Smooth muscle cell (in vitro differentiated cells): ENCODE results near the gene CNTLN. TPM values are rescaled to one million over a fixed set of nuclear protein-coding genes. Genes with fewer than 3 reads are reported as not detected.

Experiments used
- DNase-seq: peaks from one replicate; lab custom pipeline; 2025; ENCODE audit not compliant: unreplicated experiment; lab: John Stamatoyannopoulos, UW
- H2AFZ ChIP-seq: fragments of 200-600 bp; sonication (generic); 2 replicates; pipeline ENCODE4 v1.6.0; 2016; ENCODE audit warnings: antibody characterized with exemption, low read depth, mild to moderate bottlenecking
- H3F3A ChIP-seq: fragments of 200-600 bp; sonication (generic); 2 replicates; pipeline ENCODE4 v1.6.0; 2017; ENCODE audit warnings: antibody characterized with exemption, low read depth
- H3K27ac ChIP-seq: fragments of 200-600 bp; sonication (generic); 2 replicates; pipeline ENCODE4 v1.5.1; 2016; ENCODE audit warnings: low read depth, mild to moderate bottlenecking
- H3K27me3 ChIP-seq: fragments of 200-600 bp; sonication (generic); 2 replicates; pipeline ENCODE4 v1.6.1; 2016; ENCODE audit warnings: low read depth, mild to moderate bottlenecking
- H3K36me3 ChIP-seq: fragments of 200-600 bp; sonication (generic); 2 replicates; pipeline ENCODE4 v1.5.1; 2016; ENCODE audit warnings: low read depth
- H3K4me1 ChIP-seq: fragments of 200-600 bp; sonication (generic); 2 replicates; pipeline ENCODE4 v1.5.1; 2016; ENCODE audit warnings: low read depth
- H3K4me2 ChIP-seq: fragments of 200-600 bp; sonication (generic); 2 replicates; pipeline ENCODE4 v1.6.0; 2016; ENCODE audit warnings: mild to moderate bottlenecking
- H3K4me3 ChIP-seq: fragments of 200-600 bp; sonication (generic); 2 replicates; pipeline ENCODE4 v1.5.1; 2016; ENCODE audit warnings: mild to moderate bottlenecking
- H3K79me2 ChIP-seq: fragments of 200-600 bp; sonication (generic); 2 replicates; pipeline ENCODE4 v1.6.0; 2016; ENCODE audit warnings: low read depth, mild to moderate bottlenecking
- H3K9ac ChIP-seq: fragments of 200-600 bp; sonication (generic); 2 replicates; pipeline ENCODE4 v1.6.0; 2016; ENCODE audit warnings: low read depth
- H3K9me3 ChIP-seq: fragments of 200-600 bp; sonication (generic); replicated peaks from 2 replicates; pipeline ENCODE4 v1.5.1; 2016; ENCODE audit warnings: low read depth
- H4K20me1 ChIP-seq: fragments of 200-600 bp; sonication (generic); 2 replicates; pipeline ENCODE4 v1.6.0; 2016; ENCODE audit warnings: low read depth
- WGBS: methylation state at CpG from one replicate; pipeline ENCODE4 v1.1.7; 2016; ENCODE audit warnings: low lambda C conversion rate; 5-methylcytosine and 5-hydroxymethylcytosine counted together
- polyA plus RNA-seq: library from polyadenylated mRNA; unstranded; fragments of >200 nt; fragmentation: Nextera tagmentation; extraction: Ambion mirVana; gene quantifications from 2 replicates; pipeline ENCODE4 v1.2.1, GENCODE V29; 2016
- total RNA-seq: library from RNA; depleted of rRNA; stranded (reverse); fragments of >200 nt; gene quantifications from 2 replicates; pipeline ENCODE4 v1.2.3, GENCODE V29; 2014
- TF ChIP-seq, protein P1 (sequence below): fragments of 200-600 bp; sonication (generic); IDR thresholded peaks from 2 replicates; pipeline ENCODE4 v1.5.1; 2017; ENCODE audit warnings: borderline replicate concordance, mild to moderate bottlenecking, antibody characterized with exemption; ENCODE audit not compliant: insufficient read depth, poor library complexity, severe bottlenecking

The CNTLN gene
- total and polyA plus RNA-seq, 2 experiments from 2014 or later: 5.7 to 9.0 TPM

DNA sequence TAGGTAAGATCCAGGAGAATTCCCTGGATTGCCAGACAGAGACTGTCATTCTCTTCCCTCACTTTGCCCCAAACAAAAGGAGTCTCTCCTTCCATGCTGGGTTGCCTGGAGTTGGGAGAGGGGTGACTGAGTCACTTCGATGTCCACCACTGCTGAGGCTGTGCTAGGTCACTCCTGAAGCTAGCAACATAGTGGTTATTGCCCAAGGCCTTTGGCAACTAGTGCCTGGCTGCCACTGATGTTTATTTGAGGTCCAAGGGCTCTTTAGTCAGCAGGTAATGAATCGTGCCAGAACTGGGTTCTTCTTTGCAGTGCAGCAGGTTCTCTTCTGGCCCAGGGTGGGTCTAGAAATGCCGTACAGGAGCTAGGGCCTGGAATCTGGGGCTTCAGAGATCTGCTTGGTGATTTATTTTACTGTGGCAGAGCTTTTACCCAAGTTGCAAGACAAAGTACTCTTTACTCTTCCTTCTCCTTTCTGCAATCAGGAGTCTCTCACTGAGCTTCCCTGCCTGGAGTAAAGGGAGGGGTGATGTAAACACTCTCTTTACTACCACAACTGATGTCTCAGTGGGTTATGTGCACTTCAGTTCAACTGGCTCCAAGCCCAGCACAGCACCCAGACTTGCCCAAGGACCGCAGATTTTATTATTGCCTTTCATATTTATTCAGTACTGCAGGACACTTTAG is 288.3 kb downstream of the CNTLN start:
- no peaks in the 10 kb centered on the region for H3F3A ChIP-seq
- no peak overlapping the region for H3K9ac ChIP-seq
- no peaks in the 10 kb centered on the region for H3K9me3 ChIP-seq
- no peaks in the 10 kb centered on the region for H3K36me3 ChIP-seq
- no peaks in the 10 kb centered on the region for H3K27me3 ChIP-seq
- no peak overlapping the region for H3K27ac ChIP-seq
- no peak for DNase-seq
- no peaks in the 10 kb centered on the region for H3K4me1 ChIP-seq
- no peak overlapping the region for H3K4me3 ChIP-seq
- H3K4me2 ChIP-seq: no peak overlapping the region
- no peaks in the 10 kb centered on the region for H4K20me1 ChIP-seq
- H2AFZ ChIP-seq: no peak overlapping the region
- WGBS: 99% methylated on average over 4 of the region's 4 CpGs
- no peaks in the 10 kb centered on the region for H3K79me2 ChIP-seq
- TF ChIP-seq, protein P1, sequence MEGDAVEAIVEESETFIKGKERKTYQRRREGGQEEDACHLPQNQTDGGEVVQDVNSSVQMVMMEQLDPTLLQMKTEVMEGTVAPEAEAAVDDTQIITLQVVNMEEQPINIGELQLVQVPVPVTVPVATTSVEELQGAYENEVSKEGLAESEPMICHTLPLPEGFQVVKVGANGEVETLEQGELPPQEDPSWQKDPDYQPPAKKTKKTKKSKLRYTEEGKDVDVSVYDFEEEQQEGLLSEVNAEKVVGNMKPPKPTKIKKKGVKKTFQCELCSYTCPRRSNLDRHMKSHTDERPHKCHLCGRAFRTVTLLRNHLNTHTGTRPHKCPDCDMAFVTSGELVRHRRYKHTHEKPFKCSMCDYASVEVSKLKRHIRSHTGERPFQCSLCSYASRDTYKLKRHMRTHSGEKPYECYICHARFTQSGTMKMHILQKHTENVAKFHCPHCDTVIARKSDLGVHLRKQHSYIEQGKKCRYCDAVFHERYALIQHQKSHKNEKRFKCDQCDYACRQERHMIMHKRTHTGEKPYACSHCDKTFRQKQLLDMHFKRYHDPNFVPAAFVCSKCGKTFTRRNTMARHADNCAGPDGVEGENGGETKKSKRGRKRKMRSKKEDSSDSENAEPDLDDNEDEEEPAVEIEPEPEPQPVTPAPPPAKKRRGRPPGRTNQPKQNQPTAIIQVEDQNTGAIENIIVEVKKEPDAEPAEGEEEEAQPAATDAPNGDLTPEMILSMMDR: no peak

DNA sequence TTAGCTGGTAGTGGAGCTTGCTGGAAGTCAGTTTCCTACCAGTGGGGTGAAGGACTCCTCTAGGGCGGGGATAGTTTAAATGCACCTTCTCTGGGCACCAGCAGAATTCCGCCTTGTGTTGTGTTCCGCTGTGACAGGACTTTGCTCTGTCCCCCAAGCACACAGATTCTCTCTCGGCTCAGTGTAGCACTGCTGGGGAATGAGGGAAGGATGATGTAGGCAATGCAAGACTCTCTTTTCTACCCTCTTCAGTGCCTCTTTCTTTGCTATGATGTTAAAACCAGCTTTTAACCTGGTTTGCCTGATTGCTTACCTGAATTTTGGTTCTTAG is 288.8 kb downstream of the CNTLN start:
- Histone ChIP-seq H3K79me2 (no peaks in the 10 kb centered on the region), H2AFZ (no peak overlapping the region), H3K4me1 (no peaks in the 10 kb centered on the region), H3K27ac (no peak overlapping the region), H4K20me1 (no peaks in the 10 kb centered on the region), H3F3A (no peaks in the 10 kb centered on the region), H3K4me3 (no peak overlapping the region), H3K4me2 (no peak overlapping the region), H3K36me3 (no peaks in the 10 kb centered on the region), H3K9ac (no peak overlapping the region), H3K9me3 (no peaks in the 10 kb centered on the region), H3K27me3 (no peaks in the 10 kb centered on the region)
- WGBS: 93% methylated on average over 4 of the region's 4 CpGs
- DNase-seq: no peak
- TF ChIP-seq, protein P1: no peak

DNA sequence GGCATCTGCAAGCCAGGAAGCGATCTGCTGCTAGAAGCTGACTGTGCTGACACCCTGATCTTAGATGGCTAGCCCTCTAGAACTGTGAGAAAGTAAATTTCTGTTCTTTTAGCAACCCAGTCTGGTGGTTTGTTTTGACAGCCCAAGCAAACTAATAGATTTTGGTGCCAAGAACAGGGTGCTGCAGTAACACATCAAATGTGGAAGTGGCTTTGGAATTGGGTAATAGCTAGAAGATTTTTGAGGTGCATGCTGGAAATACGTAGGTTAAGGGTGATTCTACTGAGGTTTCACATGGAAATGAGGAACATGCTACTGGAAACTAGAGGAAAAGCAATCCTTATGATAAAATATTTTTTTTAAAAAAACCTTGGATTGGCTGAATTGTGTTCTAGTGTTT is 290.5 kb downstream of the CNTLN start:
- Histone ChIP-seq H3K79me2 (no peaks in the 10 kb centered on the region), H4K20me1 (no peaks in the 10 kb centered on the region), H3F3A (no peaks in the 10 kb centered on the region), H3K4me2 (no peak overlapping the region), H3K36me3 (no peaks in the 10 kb centered on the region), H3K4me1 (no peaks in the 10 kb centered on the region), H3K9me3 (no peaks in the 10 kb centered on the region), H3K9ac (no peak overlapping the region), H3K27ac (no peak overlapping the region), H3K4me3 (no peak overlapping the region), H3K27me3 (no peaks in the 10 kb centered on the region), H2AFZ (no peak overlapping the region)
- DNase-seq: no peak
- WGBS: 93% methylated on average over 2 of the region's 2 CpGs
- TF ChIP-seq, protein P1: no peak

DNA sequence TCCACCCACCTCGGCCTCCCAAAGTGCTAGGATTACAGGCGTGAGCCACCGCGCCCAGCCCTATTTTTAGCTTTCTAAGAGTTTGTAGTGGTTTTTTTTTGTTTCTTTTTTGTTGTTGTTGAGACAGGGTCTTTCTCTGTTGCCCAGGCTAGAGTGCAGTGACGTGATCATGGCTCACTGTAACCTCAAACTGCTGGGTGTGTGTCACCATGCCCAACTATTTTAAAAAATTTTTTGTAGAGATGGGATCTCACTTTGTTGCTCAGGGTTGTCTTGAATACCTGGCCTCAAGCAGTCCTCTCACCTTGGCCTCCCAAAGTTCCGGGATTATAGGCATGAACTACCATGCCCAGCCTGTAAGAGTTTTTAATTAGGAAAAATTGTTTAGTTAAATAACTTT is 298.7 kb downstream of the CNTLN start:
- TF ChIP-seq, protein P1: no peak
- Histone ChIP-seq H3K79me2 (no peaks in the 10 kb centered on the region), H3F3A (no peaks in the 10 kb centered on the region), H3K27ac (no peak overlapping the region), H3K27me3 (no peaks in the 10 kb centered on the region), H3K36me3 (no peaks in the 10 kb centered on the region), H2AFZ (no peak overlapping the region), H3K4me1 (no peaks in the 10 kb centered on the region), H4K20me1 (no peaks in the 10 kb centered on the region), H3K4me3 (no peak overlapping the region), H3K9ac (no peak overlapping the region), H3K9me3 (no peaks in the 10 kb centered on the region), H3K4me2 (no peak overlapping the region)
- WGBS: 98% methylated on average over 6 of the region's 6 CpGs
- no peak for DNase-seq
